DND-41 (cell line): ENCODE results near the gene NFKBIZ.

Experiments
- ATAC-seq: fragments of 200-7000 bp; cut with Tn5 transposase; 3 replicates; pipeline ENCODE4 v1.9.1; 2021; ENCODE audit warnings: low read depth; ENCODE audit not compliant: insufficient read depth
- DNase-seq: peaks from one replicate; pipeline ENCODE4 v3.0.0-alpha.2; 2020
- H2AFZ ChIP-seq: 2 replicates; pipeline ENCODE4 v1.6.0; 2012; ENCODE audit warnings: low read depth, low read length
- H3K27ac ChIP-seq: 2 replicates; pipeline ENCODE4 v1.5.1; 2012; ENCODE audit warnings: low read length, inconsistent platforms
- H3K27me3 ChIP-seq: fragments of 200-600 bp; sonication (generic); 2 replicates; pipeline ENCODE4 v1.6.0; 2012; ENCODE audit warnings: low read length, mild to moderate bottlenecking, inconsistent platforms; ENCODE audit not compliant: insufficient read depth, poor library complexity
- H3K36me3 ChIP-seq: 2 replicates; pipeline ENCODE4 v1.5.1; 2012; ENCODE audit warnings: low read length, inconsistent platforms; ENCODE audit not compliant: insufficient read depth
- H3K4me1 ChIP-seq: 2 replicates; pipeline ENCODE4 v1.5.1; 2012; ENCODE audit warnings: mild to moderate bottlenecking, low read length; ENCODE audit not compliant: insufficient read depth
- H3K4me2 ChIP-seq: 2 replicates; pipeline ENCODE4 v1.6.0; 2012; ENCODE audit warnings: mild to moderate bottlenecking, moderate library complexity, low read length, inconsistent platforms; ENCODE audit not compliant: insufficient read depth
- H3K4me3 ChIP-seq, 2 experiments: fragments of 200-600 bp in 1 of 2; shearing (Covaris generic) in 1 of 2; 2 replicates each; pipeline ENCODE4 v1.5.1; 2012 to 2016; ENCODE audit warnings: inconsistent platforms in 2 of 2, low read length in 2 of 2, mild to moderate bottlenecking in 2 of 2, low read depth in 1 of 2, moderate library complexity in 1 of 2
- H3K79me2 ChIP-seq: 2 replicates; pipeline ENCODE4 v1.6.0; 2012; ENCODE audit warnings: low read length, inconsistent platforms; ENCODE audit not compliant: insufficient read depth
- H3K9ac ChIP-seq: 2 replicates; pipeline ENCODE4 v1.6.0; 2012; ENCODE audit warnings: low read depth, mild to moderate bottlenecking, inconsistent platforms, low read length, moderate library complexity
- H3K9me3 ChIP-seq: 2 replicates; pipeline ENCODE4 v1.5.1; 2012; ENCODE audit warnings: low read length, moderate library complexity, mild to moderate bottlenecking, inconsistent platforms; ENCODE audit not compliant: insufficient read depth, severe bottlenecking
- H4K20me1 ChIP-seq: 2 replicates; pipeline ENCODE4 v1.6.0; 2012; ENCODE audit warnings: low read length; ENCODE audit not compliant: insufficient read depth
- CTCF ChIP-seq: IDR thresholded peaks from 2 replicates; pipeline ENCODE4 v1.5.1; 2012; ENCODE audit warnings: borderline replicate concordance, low read length, moderate library complexity, mild to moderate bottlenecking; ENCODE audit not compliant: poor library complexity, severe bottlenecking; ENCODE audit errors: extremely low read depth
- EZH2 ChIP-seq: IDR thresholded peaks from 3 replicates; pipeline ENCODE4 v1.6.1; 2012; ENCODE audit warnings: borderline replicate concordance, low read depth, mild to moderate bottlenecking, moderate library complexity, low read length, inconsistent platforms; ENCODE audit not compliant: severe bottlenecking

The NFKBIZ gene

GRCh38 chr3:101803173-101803782 lies 46.0 kb upstream of the NFKBIZ start:
- Histone ChIP-seq H2AFZ (no peak overlapping the region), H3K36me3 (peaks cover 34% of the 10 kb centered on the region), H3K9ac (no peak overlapping the region), H3K4me1 (no peaks in the 10 kb centered on the region), H3K27ac (no peak overlapping the region), H3K79me2 (0 out of 2 replicates have a peak, but pooled peaks cover 4% of the 10 kb centered on the region), H3K9me3 (no peaks in the 10 kb centered on the region), H3K4me3 (no peak overlapping the region), H3K4me2 (no peak overlapping the region), H3K27me3 (no peaks in the 10 kb centered on the region), H4K20me1 (0 out of 2 replicates have a peak, but pooled peaks cover 2% of the 10 kb centered on the region)
- TF ChIP-seq EZH2: no peak
- TF ChIP-seq CTCF: peak; percentile 93
- ATAC-seq (peak; percentile 100), DNase-seq (peak; percentile 46)

- H3K27me3 ChIP-seq: no peaks in the 10 kb centered on the region
- TF ChIP-seq EZH2: no peak
- TF ChIP-seq CTCF: no peak
- H3K9me3 ChIP-seq: no peaks in the 10 kb centered on the region
- DNase-seq (no peak), ATAC-seq (no peak)
- 0 out of 2 replicates have a peak, but pooled peaks cover 5% of the 10 kb centered on the region for H4K20me1 ChIP-seq
- H3K36me3 ChIP-seq: peaks cover 37% of the 10 kb centered on the region
- H3K27ac ChIP-seq: no peak overlapping the region
- no peak overlapping the region for H3K9ac ChIP-seq
- no peak overlapping the region for H3K4me2 ChIP-seq
- peaks cover 2% of the 10 kb centered on the region for H3K4me1 ChIP-seq
- H2AFZ ChIP-seq: no peak overlapping the region
- 0 out of 2 replicates have a peak, but pooled peaks cover 4% of the 10 kb centered on the region for H3K79me2 ChIP-seq
- no peak overlapping the region for H3K4me3 ChIP-seq
Measured at GRCh38 chr3:101803939-101804338, 45.4 kb upstream of the NFKBIZ start.

- Histone ChIP-seq H3K9me3 (no peaks in the 10 kb centered on the region), H3K4me3 (no peak overlapping the region), H3K9ac (no peak overlapping the region), H3K4me1 (peaks cover 24% of the 10 kb centered on the region), H3K4me2 (no peak overlapping the region), H4K20me1 (0 out of 2 replicates have a peak, but pooled peaks cover 5% of the 10 kb centered on the region), H2AFZ (no peak overlapping the region), H3K79me2 (0 out of 2 replicates have a peak, but pooled peaks cover 4% of the 10 kb centered on the region), H3K36me3 (peaks cover 28% of the 10 kb centered on the region), H3K27ac (no peak overlapping the region), H3K27me3 (no peaks in the 10 kb centered on the region)
- ATAC-seq (no peak), DNase-seq (no peak)
- TF ChIP-seq CTCF (no peak), EZH2 (no peak)
Measured at GRCh38 chr3:101806491-101806890, 42.8 kb upstream of the NFKBIZ start.
